NOMO-1 (cell line): Measurements from ENCODE around the gene FANCC.

Experiments used
- DNase-seq, 2 experiments: peaks; one replicate each; lab custom pipeline; 2025; ENCODE audit not compliant: unreplicated experiment in 2 of 2; lab: John Stamatoyannopoulos, UW

Gene FANCC

GRCh38 chr9:95090023-95090791 lies 227.3 kb downstream of the FANCC start:
- DNase-seq = no peak

GRCh38 chr9:95089257-95090022 lies 228.1 kb downstream of the FANCC start:
- no peak for DNase-seq

- no peak for DNase-seq
Observed at GRCh38 chr9:95088421-95089161, 228.9 kb downstream of the FANCC start.

GRCh38 chr9:95087659-95088242 lies 229.8 kb downstream of the FANCC start:
- DNase-seq = no peak

- no peak for DNase-seq
Observed at GRCh38 chr9:95086564-95086955, 230.9 kb downstream of the FANCC start.

- no peak for DNase-seq
Observed at GRCh38 chr9:95085861-95086563, 231.5 kb downstream of the FANCC start.

- no peak for DNase-seq
Observed at GRCh38 chr9:95085036-95085770, 232.3 kb downstream of the FANCC start.

GRCh38 chr9:95084254-95084934 lies 233.1 kb downstream of the FANCC start:
- no peak for DNase-seq

GRCh38 chr9:95083086-95083768 lies 234.3 kb downstream of the FANCC start:
- no peak for DNase-seq

GRCh38 chr9:95082401-95083084 lies 235.0 kb downstream of the FANCC start:
- no peak for DNase-seq

GRCh38 chr9:95081998-95082397 lies 235.5 kb downstream of the FANCC start:
- no peak for DNase-seq

DNA sequence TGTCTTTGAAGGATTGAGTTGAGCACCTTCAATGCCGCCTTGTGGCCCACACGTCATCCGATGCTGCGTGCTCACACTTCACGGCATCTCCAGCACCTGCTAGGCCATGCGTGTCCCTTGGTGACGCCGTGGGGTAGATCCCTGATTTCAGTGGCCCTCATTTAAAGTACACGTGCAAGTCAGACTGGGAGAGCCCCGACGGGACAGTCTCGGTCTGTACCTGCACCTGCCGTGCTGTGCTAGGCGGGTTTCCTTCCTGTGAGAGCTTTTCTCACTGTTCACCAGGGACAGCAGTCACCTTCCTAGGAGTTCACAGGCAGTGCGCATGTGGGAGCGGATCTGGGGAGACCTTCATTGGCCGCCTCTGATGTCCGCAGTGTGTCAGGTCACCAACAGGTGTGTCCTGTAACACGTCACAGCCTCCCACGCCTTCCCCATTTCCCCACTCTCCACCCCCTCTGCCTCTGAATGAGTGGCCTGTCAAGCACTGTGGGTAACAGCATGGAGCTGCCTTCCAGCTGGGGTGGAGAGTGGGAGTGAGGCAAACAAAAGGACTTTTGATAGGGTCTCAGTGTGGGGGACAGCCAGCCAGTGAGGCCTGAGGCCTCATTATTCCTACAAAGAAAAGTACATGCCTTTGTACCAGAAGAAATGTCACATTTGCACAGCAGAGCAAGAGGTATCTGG lies 236.4 kb downstream of the FANCC start:
- no peak for DNase-seq

DNA sequence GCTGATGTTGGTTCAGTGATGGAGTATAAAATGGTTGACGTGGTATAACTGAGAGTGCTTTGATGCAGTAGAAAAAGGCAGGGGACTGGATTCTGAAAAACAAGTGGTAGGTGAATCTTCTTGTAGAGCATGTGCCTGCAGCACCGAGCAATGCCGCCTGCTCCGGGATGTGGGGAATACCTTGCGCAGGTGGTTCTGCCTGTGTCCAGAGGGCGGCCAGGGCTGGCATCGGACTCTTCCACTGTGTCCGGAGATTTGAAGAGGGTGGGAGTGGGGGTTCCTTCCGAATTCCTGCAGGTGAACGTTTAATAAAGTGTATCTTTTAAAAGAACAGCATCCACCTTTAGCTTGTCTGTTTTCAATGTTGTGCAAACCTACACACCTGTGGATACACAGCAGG lies 238.0 kb downstream of the FANCC start:
- DNase-seq = no peak

DNA sequence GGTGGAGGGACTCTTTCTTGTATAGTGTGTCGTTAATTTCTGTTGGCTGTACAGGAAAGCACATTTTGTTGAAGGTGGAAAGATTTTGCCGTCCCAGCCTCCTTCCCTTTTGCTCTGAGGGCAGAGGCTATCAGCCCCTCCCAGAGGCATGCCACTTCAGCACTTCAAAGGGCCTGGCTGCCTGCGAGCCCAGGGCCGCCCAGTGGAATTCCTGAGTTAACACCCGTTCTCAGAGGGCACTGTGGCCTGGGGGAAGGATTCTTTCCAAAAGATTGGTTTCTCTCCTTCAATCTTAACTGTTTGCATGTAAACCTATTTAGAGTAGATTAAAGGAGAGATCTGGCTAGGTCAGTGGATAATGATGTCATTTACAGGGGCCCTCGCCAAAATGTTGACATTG lies 238.6 kb downstream of the FANCC start:
- DNase-seq = no peak

DNA sequence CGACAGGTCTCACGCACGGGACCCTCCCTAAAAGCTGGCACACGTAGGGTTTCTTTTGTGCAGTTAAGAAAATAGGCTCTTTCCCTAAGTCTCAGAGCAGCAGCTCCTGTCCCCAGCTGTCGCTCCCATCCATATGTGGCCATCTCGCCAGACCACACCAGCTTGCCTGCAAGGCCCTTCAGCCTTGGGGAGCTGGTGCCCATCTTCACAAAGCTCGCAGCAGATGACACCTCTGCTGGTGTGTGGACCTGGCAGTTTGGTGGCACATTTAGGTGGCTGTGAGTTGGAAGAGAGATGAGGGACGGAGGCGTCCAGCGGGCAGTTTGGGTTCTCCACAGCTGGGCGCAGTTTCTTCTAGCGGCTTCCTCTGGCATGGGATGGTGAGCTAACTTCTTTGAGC lies 239.0 kb downstream of the FANCC start:
- no peak for DNase-seq

DNA sequence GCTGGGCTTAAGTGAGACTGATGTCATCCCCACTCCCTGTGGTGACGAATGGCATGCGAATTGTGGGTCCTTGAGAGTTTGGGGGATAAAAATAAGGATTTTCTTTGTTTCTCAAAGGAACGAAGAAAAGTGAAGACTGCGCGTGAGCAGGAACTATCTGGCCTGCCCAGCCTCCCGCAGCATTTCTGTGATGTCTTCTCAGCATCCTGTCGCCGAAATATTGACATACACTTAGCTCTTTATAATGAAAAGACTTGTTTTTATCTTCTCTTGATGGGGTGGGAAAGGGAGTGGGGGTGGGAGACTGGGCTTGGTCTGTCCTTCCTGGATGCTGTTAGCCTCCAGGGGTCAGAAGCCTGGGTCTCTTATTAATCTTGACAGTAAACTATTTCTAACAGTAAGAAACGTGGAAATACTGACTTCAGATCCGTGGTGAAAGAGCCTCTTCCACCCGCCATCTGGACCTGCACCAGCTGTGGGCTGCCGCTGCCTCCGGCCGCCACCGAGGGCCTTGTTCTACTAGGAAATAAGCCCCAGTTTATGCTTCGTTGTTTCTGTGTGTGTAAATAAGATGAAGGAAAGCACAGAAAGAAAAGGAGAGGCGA lies 239.6 kb downstream of the FANCC start:
- no peak for DNase-seq

GRCh38 chr9:95077053-95077765 lies 240.3 kb downstream of the FANCC start:
- no peak for DNase-seq
